Chondrocyte (in vitro differentiated cells): ENCODE data around the gene GJD2. TPM values are rescaled to one million over a fixed set of nuclear protein-coding genes. Genes with fewer than 3 reads are reported as not detected.

Source experiments
- DNase-seq: peaks from one replicate; pipeline ENCODE4 v3.0.0; 2021; ENCODE audit warnings: mixed read lengths, low spot score
- H3K27ac Mint-ChIP-seq: one replicate; pipeline ENCODE4 v1.8.0; 2021; ENCODE audit warnings: mild to moderate bottlenecking, moderate library complexity, mixed read lengths; ENCODE audit not compliant: unreplicated experiment
- H3K27me3 Mint-ChIP-seq: 2 replicates; pipeline ENCODE4 v1.8.0; 2021; ENCODE audit warnings: low read depth, mixed read lengths
- H3K36me3 Mint-ChIP-seq: 2 replicates; pipeline ENCODE4 v1.8.0; 2021; ENCODE audit warnings: low read depth, mixed read lengths
- H3K4me1 Mint-ChIP-seq: 2 replicates; pipeline ENCODE4 v1.8.0; 2021; ENCODE audit warnings: low read depth, mild to moderate bottlenecking, mixed read lengths
- H3K4me3 Mint-ChIP-seq: one replicate; pipeline ENCODE4 v1.8.0; 2021; ENCODE audit warnings: mild to moderate bottlenecking, moderate library complexity, mixed read lengths; ENCODE audit not compliant: unreplicated experiment
- H3K9me3 Mint-ChIP-seq: 2 replicates; pipeline ENCODE4 v1.8.0; 2021; ENCODE audit warnings: low read depth, mixed read lengths
- total RNA-seq: library from RNA; stranded (reverse); gene quantifications from 3 replicates; pipeline ENCODE4 v1.2.1, GENCODE V29; 2021
- TF ChIP-seq, protein P1 (sequence below): fragments of 200-600 bp; sonication (generic); IDR thresholded peaks from 2 replicates; pipeline ENCODE4 v1.5.0; 2021; ENCODE audit warnings: antibody characterized with exemption, mild to moderate bottlenecking, moderate library complexity

Gene GJD2
- total RNA-seq, 1 donor from 2014 or later = not detected

DNA sequence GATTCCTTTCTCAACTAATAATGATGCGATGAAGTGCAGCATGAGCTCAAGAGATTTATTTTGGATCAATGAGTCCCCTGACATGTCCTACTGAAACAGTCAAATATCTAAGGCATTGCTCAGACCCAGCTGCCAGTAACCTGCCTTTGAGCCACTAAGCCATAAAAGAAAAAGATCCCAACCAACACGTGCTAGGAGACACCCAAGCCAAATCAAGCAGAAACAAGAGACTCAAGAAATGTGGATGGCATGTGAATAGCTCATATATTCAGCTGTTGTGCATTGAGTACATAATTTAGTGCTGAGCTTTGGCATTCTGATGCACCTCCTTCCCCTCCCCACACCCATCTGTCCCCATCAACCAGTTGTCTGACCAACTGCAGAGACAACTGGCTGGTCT lies 29.2 kb downstream of the GJD2 start:
- no peak overlapping the region for H3K4me3 Mint-ChIP-seq
- no peak overlapping the region for H3K27ac Mint-ChIP-seq
- DNase-seq = no peak
- peaks cover 46% of the 10 kb centered on the region for H3K4me1 Mint-ChIP-seq
- H3K9me3 Mint-ChIP-seq = no peaks in the 10 kb centered on the region
- no peaks in the 10 kb centered on the region for H3K27me3 Mint-ChIP-seq
- TF ChIP-seq, protein P1, sequence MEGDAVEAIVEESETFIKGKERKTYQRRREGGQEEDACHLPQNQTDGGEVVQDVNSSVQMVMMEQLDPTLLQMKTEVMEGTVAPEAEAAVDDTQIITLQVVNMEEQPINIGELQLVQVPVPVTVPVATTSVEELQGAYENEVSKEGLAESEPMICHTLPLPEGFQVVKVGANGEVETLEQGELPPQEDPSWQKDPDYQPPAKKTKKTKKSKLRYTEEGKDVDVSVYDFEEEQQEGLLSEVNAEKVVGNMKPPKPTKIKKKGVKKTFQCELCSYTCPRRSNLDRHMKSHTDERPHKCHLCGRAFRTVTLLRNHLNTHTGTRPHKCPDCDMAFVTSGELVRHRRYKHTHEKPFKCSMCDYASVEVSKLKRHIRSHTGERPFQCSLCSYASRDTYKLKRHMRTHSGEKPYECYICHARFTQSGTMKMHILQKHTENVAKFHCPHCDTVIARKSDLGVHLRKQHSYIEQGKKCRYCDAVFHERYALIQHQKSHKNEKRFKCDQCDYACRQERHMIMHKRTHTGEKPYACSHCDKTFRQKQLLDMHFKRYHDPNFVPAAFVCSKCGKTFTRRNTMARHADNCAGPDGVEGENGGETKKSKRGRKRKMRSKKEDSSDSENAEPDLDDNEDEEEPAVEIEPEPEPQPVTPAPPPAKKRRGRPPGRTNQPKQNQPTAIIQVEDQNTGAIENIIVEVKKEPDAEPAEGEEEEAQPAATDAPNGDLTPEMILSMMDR = no peak
- no peaks in the 10 kb centered on the region for H3K36me3 Mint-ChIP-seq

DNA sequence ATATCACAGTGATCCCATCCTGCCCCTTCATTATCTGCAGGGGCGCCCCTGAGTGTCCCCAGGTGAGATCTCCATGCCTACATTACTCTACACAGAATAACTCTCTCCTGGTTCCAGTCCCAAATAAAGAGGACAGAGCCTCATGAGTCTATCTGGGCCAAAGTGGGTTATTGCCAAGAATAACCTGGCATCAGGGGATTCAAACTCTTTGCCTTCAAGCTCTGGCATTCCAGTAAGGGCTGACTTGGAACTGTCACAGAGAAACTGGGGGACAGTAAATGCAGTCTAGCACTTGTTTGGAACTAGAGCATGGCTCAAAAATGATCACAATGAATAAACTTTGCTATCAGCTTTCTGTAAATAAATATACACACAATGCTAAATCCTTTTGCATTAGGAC lies 30.3 kb downstream of the GJD2 start:
- H3K27me3 Mint-ChIP-seq = no peaks in the 10 kb centered on the region
- no peaks in the 10 kb centered on the region for H3K9me3 Mint-ChIP-seq
- H3K4me3 Mint-ChIP-seq = no peak overlapping the region
- TF ChIP-seq, protein P1 = no peak
- no peak overlapping the region for H3K27ac Mint-ChIP-seq
- H3K36me3 Mint-ChIP-seq = no peaks in the 10 kb centered on the region
- H3K4me1 Mint-ChIP-seq = peaks cover 53% of the 10 kb centered on the region
- no peak for DNase-seq

DNA sequence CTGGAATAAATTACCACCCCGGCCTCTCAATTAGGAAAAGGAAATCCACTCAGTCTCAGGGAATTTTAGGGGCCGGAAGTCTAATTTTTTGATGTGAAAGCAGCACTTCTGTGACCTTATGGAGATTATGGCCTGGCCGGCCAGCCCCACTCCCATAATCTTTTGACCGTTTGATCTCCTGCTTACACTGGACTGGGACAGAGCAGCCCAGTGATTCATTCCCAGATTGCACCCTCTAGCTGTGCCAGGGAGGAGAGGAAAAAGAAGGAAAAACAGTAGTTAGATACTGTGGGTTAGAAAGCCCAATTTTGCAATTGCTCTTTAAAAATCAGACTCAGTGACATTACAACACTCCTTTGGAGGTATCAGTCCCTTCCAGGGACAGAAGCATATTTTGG lies 32.4 kb downstream of the GJD2 start:
- H3K9me3 Mint-ChIP-seq = no peaks in the 10 kb centered on the region
- no peaks in the 10 kb centered on the region for H3K36me3 Mint-ChIP-seq
- H3K4me1 Mint-ChIP-seq = peaks cover 59% of the 10 kb centered on the region
- H3K27me3 Mint-ChIP-seq = no peaks in the 10 kb centered on the region
- TF ChIP-seq, protein P1 = no peak
- DNase-seq = no peak
- H3K27ac Mint-ChIP-seq = peak overlapping the region; percentile 78
- peak overlapping the region; percentile 64 for H3K4me3 Mint-ChIP-seq

DNA sequence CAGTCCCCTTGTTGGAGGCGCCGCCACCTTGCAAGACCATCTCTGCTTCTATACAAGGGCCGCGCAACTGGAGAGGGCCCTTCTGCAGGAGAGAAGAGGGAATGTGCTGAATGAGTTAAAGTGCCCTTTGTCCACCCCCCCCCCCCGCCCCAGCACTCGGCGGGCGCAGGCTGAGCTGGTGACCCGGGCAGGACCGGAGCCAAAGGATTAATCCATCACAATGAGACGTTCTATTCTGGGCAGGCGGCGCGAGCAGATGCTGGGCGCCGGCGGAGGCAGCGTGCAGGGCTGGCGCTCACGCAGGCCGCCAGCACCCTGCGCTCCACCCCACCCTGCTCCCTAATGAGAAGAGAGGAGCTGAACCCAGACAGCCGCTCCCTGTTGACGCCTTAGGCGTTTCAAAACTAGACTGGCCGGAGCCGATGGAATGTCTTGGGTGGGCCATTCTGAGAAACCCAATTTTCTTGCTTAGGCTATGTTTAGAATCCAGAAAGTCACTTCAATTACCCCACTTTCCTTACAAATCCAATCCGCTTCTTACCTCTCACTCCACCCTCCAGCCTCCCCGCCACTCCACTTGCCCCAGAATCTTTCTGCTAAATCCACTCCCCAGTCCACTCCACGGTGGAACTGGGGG lies 32.9 kb downstream of the GJD2 start:
- TF ChIP-seq, protein P1 = no peak
- peak overlapping the region; percentile 64 for H3K4me3 Mint-ChIP-seq
- H3K9me3 Mint-ChIP-seq = no peaks in the 10 kb centered on the region
- no peaks in the 10 kb centered on the region for H3K36me3 Mint-ChIP-seq
- peaks cover 58% of the 10 kb centered on the region for H3K4me1 Mint-ChIP-seq
- no peaks in the 10 kb centered on the region for H3K27me3 Mint-ChIP-seq
- DNase-seq = no peak
- H3K27ac Mint-ChIP-seq = peak overlapping the region; percentile 78

DNA sequence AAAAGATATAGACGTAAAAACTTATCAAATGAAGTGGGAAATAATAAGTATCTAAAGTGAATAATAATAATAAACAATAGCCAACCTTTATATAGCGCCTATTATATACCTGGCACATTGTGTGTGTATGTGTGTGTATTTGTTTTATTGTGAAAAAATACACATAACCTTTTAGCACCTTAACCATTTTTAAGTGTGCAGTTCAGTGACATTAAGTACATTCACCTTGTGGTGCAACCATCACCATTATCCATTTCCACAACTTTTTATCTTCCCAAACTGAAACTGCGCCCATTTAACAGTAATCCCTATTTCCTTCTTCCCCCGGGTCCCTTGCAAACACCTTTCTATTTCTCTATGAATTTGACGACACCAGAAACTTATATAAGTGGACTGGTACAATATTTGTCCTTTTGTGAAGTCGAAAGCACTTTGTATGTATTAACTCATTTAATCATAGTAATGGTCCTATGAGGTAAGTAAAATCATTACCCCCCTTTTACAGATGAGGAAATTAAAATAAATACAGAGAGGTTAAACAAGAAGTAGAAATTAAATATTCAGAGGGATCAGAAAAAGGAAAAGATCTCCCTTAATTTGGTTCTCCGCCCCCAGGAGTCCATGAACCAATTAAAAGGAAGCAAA lies 33.5 kb downstream of the GJD2 start:
- peaks cover under 1% of the 10 kb centered on the region for H3K27me3 Mint-ChIP-seq
- TF ChIP-seq, protein P1 = no peak
- H3K9me3 Mint-ChIP-seq = no peaks in the 10 kb centered on the region
- no peaks in the 10 kb centered on the region for H3K36me3 Mint-ChIP-seq
- H3K27ac Mint-ChIP-seq = no peak overlapping the region
- H3K4me3 Mint-ChIP-seq = no peak overlapping the region
- DNase-seq = no peak
- H3K4me1 Mint-ChIP-seq = peaks cover 51% of the 10 kb centered on the region
